Gastroesophageal sphincter (tissue), 3 donors: ENCODE results near the gene STPG4.

ENCODE experiments used
- EP300 ChIP-seq: sonication (generic); formaldehyde crosslinking; IDR thresholded peaks from one replicate; pipeline ENCODE4 v1.6.1; 2017; ENCODE audit warnings: antibody characterized with exemption, mild to moderate bottlenecking
- POLR2A ChIP-seq, 2 donors: fragments of 450-650 bp; IDR thresholded peaks; one replicate each; pipeline ENCODE4 v1.6.1; 2017; ENCODE audit warnings: antibody characterized with exemption in 2 of 2, mild to moderate bottlenecking in 2 of 2, moderate library complexity in 1 of 2
- POLR2AphosphoS5 ChIP-seq: sonication (generic); formaldehyde crosslinking; IDR thresholded peaks from one replicate; pipeline ENCODE4 v1.6.1; 2017; ENCODE audit warnings: antibody characterized with exemption
- TF ChIP-seq, protein P1 (sequence below), 4 experiments: fragments of 200-600 bp in 2 of 4; fragments of 450-650 bp in 2 of 4; sonication (generic) in 1 of 4; IDR thresholded peaks; one replicate each; pipeline ENCODE4 v1.5.1; 2017 to 2019; ENCODE audit warnings: antibody characterized with exemption in 4 of 4, mild to moderate bottlenecking in 2 of 4, moderate library complexity in 2 of 4

DNA sequence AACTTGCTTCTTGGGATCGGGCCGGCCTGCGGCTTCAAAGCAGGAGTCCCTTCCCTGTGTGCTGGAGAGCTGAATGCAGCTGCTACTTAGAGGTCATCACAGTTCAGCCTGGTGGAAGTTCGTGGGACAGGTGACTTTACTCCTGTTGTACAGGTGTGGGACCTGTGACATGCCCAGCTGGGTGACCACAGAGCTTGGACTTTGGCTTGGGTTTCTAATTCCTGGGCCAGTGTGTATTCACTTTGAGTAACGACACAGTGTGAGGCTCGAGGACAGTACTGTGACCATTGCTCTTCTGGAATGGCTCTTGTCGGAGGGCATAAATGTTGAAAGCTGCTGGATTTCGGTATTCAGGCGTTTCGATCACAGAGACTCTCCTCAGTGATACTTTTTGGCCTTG, 114.5 kb downstream of the STPG4 start:
- TF ChIP-seq, protein P1, sequence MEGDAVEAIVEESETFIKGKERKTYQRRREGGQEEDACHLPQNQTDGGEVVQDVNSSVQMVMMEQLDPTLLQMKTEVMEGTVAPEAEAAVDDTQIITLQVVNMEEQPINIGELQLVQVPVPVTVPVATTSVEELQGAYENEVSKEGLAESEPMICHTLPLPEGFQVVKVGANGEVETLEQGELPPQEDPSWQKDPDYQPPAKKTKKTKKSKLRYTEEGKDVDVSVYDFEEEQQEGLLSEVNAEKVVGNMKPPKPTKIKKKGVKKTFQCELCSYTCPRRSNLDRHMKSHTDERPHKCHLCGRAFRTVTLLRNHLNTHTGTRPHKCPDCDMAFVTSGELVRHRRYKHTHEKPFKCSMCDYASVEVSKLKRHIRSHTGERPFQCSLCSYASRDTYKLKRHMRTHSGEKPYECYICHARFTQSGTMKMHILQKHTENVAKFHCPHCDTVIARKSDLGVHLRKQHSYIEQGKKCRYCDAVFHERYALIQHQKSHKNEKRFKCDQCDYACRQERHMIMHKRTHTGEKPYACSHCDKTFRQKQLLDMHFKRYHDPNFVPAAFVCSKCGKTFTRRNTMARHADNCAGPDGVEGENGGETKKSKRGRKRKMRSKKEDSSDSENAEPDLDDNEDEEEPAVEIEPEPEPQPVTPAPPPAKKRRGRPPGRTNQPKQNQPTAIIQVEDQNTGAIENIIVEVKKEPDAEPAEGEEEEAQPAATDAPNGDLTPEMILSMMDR (IDR thresholded peaks at IDR 0.05) = no peak
- no peak for TF ChIP-seq POLR2A (IDR thresholded peaks at IDR 0.05)
- TF ChIP-seq POLR2AphosphoS5 = no peak
- TF ChIP-seq EP300 = no peak
